Lower lobe of right lung (tissue), 2 donors: Measurements from ENCODE around the gene GABARAPL2. TPM values are rescaled to one million over a fixed set of nuclear protein-coding genes. Genes with fewer than 3 reads are reported as not detected.
A peak's percentile ranks its signal among the peaks of the same experiment; 100 is the strongest.

Experiments
- ATAC-seq, 2 donors: fragments of 200-7000 bp; cut with Tn5 transposase; one replicate each; pipeline ENCODE4 v1.9.1; 2020 to 2022; ENCODE audit warnings: mild to moderate bottlenecking in 2 of 2, moderate library complexity in 2 of 2
- DNase-seq: peaks from one replicate; pipeline ENCODE4 v3.0.0-alpha.2; 2020
- H3K27ac ChIP-seq: fragments of 200-600 bp; one replicate; pipeline ENCODE4 v1.8.0; 2022
- H3K27me3 ChIP-seq: fragments of 200-600 bp; one replicate; pipeline ENCODE4 v1.8.0; 2022; ENCODE audit warnings: low read depth
- H3K36me3 ChIP-seq: fragments of 200-600 bp; one replicate; pipeline ENCODE4 v1.8.0; 2022; ENCODE audit warnings: mild to moderate bottlenecking
- H3K4me1 ChIP-seq: fragments of 200-600 bp; one replicate; pipeline ENCODE4 v1.8.0; 2022
- H3K4me3 ChIP-seq: fragments of 200-600 bp; one replicate; pipeline ENCODE4 v1.8.0; 2022; ENCODE audit warnings: mild to moderate bottlenecking
- H3K9me3 ChIP-seq: fragments of 200-600 bp; one replicate; pipeline ENCODE4 v1.8.0; 2022
- intact Hi-C: fragments of 100-400 bp; cut with DNase I; formaldehyde crosslinking; loops from one replicate; pipeline ENCODE4 v1.11.0; 2022
- long read RNA-seq: library from polyadenylated mRNA; unstranded; transcript quantifications from one replicate; pipeline ENCODE4 v2.0.0, GENCODE V29; 2021
- total RNA-seq: library from RNA; stranded (reverse); fragmentation: NEBNext Ultra II Directional; extraction: Animal tissue kit (Norgen Biotek cat#: 25700); gene quantifications from one replicate; pipeline ENCODE4 v1.2.1, GENCODE V29; 2021
- TF ChIP-seq, protein P1 (sequence below): fragments of 200-600 bp; IDR thresholded peaks from one replicate; pipeline ENCODE4 v1.8.0; 2022; ENCODE audit warnings: antibody characterized with exemption, mild to moderate bottlenecking
- donor health status: DM: no; HTN: yes; CAD: no; lungs with severe emphysema.

Gene GABARAPL2, protein sequence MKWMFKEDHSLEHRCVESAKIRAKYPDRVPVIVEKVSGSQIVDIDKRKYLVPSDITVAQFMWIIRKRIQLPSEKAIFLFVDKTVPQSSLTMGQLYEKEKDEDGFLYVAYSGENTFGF
- 120 TPM for total RNA-seq
- long read RNA-seq, transcript GABARAPL2-201 (4 exons, 1,002 nt), result major isoform, 68 of 74 reads
- long read RNA-seq, partial matches to known transcripts, result 2 of 74 reads
- long read RNA-seq, other reads (novel, unspliced or antisense), result 3 of 74 reads

DNA sequence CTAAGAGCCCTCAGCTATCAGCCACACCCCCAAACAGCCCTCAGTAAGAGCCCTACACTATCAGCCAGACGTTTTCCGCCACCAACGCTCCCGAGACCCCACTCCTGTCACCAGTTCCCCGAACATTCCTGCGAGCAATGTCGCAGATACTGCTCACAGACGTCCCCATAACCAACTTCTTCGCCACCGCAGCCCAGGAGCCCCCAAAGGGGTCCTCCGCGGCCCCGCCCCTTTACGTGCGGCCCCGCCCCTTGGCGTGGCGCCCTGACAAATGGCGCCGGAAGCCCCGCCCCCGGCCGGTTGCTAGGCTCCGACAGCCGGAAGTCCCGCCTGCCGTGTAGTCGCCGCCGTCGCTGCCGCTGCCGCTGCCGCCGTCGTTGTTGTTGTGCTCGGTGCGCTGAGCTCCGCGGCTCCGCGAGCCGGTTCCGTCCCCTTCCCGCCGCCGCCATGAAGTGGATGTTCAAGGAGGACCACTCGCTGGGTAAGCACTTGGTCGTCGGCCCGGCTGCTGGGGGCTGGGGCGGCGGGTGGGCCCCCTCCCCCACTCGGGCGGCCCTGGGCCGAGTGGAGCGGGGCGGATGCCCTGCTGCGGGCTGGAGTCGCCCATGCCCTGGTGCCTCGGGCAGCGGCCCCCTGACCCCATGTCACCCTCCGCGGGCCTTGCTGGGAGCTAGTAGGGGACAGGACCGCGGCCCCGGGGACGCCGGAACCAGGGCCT, at the start of gene GABARAPL2:
GABARAPL2 (plus strand) TSS at position 340 of the 718 bp plus-strand sequence; CDS start at position 448, 108 bp downstream.
- Histone ChIP-seq H3K4me1 (peaks cover 50% of the 10 kb centered on the region), H3K9me3 (no peaks in the 10 kb centered on the region), H3K4me3 (peak within 1 kb of the TSS; percentile 94), H3K27ac (peak within 1 kb of the TSS; percentile 83), H3K27me3 (no peaks in the 10 kb centered on the region), H3K36me3 (peaks cover 37% of the 10 kb centered on the region)
- peak; percentile 91 for DNase-seq
- TF ChIP-seq, protein P1, sequence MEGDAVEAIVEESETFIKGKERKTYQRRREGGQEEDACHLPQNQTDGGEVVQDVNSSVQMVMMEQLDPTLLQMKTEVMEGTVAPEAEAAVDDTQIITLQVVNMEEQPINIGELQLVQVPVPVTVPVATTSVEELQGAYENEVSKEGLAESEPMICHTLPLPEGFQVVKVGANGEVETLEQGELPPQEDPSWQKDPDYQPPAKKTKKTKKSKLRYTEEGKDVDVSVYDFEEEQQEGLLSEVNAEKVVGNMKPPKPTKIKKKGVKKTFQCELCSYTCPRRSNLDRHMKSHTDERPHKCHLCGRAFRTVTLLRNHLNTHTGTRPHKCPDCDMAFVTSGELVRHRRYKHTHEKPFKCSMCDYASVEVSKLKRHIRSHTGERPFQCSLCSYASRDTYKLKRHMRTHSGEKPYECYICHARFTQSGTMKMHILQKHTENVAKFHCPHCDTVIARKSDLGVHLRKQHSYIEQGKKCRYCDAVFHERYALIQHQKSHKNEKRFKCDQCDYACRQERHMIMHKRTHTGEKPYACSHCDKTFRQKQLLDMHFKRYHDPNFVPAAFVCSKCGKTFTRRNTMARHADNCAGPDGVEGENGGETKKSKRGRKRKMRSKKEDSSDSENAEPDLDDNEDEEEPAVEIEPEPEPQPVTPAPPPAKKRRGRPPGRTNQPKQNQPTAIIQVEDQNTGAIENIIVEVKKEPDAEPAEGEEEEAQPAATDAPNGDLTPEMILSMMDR, result no peak
- ATAC-seq, result peak; percentile 95 to 96
- intact Hi-C loops, result no loop called here

DNA sequence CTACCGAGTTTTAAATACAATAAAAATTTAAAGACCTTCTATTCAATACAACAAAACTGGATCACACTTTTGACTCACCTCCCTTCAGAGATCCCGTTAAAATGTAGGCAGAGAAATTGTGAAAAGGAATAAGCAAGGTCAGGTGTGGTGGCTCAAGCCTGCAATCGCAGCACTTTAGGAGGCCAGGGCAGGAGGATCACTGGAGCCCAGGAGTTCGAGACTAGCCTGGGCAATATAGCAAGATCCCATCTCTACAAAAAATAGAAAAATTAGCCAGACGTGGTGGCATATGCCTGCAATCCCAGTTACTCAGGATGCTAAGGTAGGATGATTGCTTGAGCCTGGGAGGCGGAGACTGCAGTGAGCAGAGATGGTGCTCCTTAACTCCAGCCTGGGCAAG, 47.0 kb upstream of the GABARAPL2 start:
- no peak for DNase-seq
- ATAC-seq, result no peak
- intact Hi-C loops, result no loop called here
- no peaks in the 10 kb centered on the region for H3K27me3 ChIP-seq
- no peak overlapping the region for H3K4me3 ChIP-seq
- TF ChIP-seq, protein P1, result no peak
- no peaks in the 10 kb centered on the region for H3K36me3 ChIP-seq
- no peaks in the 10 kb centered on the region for H3K9me3 ChIP-seq
- H3K27ac ChIP-seq, result no peak overlapping the region
- peaks cover 4% of the 10 kb centered on the region for H3K4me1 ChIP-seq

DNA sequence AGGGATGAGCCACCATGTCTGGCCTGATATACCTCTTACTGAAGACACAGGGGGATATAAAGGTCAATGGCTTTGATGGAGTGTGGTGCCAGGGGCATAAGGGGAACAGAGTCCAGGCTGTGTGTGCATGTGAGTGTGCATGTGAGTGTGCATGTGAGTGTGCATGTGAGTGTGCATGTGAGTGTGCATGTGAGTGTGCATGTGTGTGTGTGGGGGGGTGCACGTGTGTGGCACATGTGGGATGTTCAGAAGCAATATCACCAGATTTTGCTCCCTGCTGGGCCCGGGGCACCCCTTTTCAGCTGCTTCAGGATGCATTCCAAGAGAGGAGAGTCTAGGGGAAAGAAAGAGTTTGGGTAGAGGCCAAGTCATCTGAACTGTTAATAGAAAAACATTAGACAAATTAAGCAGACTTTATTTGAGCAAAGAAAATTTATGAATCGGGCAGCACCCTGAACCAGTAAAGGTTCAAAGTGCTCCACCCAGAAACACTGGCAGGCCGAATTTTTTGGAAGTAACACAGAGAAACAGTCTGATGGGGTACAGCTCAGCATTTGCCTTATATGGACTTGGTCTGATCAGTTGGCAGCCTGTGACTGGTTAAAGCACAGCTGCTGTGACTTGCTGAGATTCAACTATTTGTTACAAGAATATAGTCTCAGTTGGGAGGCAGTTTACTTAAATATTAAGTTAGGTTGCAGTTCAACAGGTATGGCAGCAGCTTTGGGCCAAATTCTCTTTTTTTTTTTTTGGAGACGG, 40.0 kb upstream of the GABARAPL2 start:
- intact Hi-C loops, result no loop called here
- DNase-seq (no peak), ATAC-seq (no peak)
- no peaks in the 10 kb centered on the region for H3K36me3 ChIP-seq
- no peaks in the 10 kb centered on the region for H3K27me3 ChIP-seq
- H3K4me3 ChIP-seq, result no peak overlapping the region
- no peaks in the 10 kb centered on the region for H3K9me3 ChIP-seq
- no peaks in the 10 kb centered on the region for H3K4me1 ChIP-seq
- no peak overlapping the region for H3K27ac ChIP-seq
- TF ChIP-seq, protein P1, result no peak

DNA sequence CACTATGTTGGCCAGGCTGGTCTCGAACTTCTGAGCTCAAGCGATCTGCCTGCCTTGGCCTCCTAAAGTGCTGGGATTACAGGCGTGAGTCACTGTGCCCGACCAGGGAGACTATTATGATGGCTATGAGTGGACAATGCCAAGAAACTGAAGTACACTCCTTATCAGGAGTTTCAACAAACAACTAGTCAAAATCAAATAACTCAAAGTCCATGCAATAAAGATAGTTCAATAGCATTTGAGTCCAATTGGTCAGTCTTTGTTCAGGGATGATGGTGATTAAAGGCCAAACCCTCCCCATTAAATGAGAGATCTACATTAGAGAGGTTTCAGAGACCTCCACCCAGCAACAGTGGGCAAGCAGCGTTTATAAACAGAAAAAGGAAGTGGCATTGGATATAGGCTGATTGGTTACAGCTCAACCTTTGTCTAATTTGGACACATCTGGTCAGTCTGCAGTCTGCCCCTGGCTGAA, 38.3 kb upstream of the GABARAPL2 start:
- no peaks in the 10 kb centered on the region for H3K36me3 ChIP-seq
- H3K27ac ChIP-seq, result no peak overlapping the region
- TF ChIP-seq, protein P1, result no peak
- intact Hi-C loops, result no loop called here
- DNase-seq (no peak), ATAC-seq (no peak)
- no peaks in the 10 kb centered on the region for H3K27me3 ChIP-seq
- no peak overlapping the region for H3K4me3 ChIP-seq
- no peaks in the 10 kb centered on the region for H3K4me1 ChIP-seq
- H3K9me3 ChIP-seq, result no peaks in the 10 kb centered on the region

DNA sequence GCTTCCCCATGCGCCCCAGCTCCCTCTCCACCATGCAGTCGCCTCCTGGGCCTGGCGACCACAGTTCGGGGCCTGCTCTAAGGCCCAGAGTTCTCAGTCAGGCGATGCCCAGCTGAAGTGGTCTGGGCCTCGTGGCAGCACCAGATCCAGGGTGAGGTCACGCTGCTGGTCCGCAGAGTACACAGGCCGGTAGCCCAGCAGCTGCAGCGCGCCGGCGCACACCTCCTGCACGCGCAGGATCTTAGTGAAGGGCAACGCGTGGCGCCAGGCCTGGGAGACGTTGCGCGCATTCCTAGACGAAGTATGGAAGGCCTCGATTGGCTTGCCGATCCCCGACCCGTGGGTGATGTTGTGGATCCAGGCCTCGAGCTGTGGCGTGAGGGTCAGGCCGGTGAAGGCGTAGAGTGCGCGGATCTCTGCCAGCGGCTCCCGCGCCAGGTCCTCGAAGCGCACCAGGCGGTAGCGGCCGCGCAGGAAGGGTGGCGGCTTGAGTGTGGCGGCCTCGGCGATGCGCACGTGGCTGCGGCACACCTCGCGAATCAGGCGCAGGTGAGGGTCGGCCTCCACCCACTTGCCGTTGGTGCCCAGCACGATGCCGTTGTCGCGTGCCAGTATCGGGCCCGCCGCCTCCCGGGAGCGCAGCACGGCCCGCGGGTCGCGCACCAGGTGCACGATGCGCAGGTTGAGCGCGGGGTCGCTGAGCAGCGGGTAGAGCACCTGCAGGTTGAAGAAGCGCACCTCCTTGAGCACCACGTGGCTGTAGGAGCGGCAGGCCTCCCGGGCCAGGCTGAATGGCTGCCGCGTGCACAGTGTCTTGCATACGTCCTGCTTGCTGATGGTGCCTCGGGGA, 36.9 kb upstream of the GABARAPL2 start:
- no peak overlapping the region for H3K27ac ChIP-seq
- H3K36me3 ChIP-seq, result no peaks in the 10 kb centered on the region
- H3K4me1 ChIP-seq, result no peaks in the 10 kb centered on the region
- no peak overlapping the region for H3K4me3 ChIP-seq
- no peaks in the 10 kb centered on the region for H3K27me3 ChIP-seq
- TF ChIP-seq, protein P1, result no peak
- intact Hi-C loops, result no loop called here
- ATAC-seq (peak in 1 of 2 donors; percentile 17), DNase-seq (no peak)
- H3K9me3 ChIP-seq, result no peaks in the 10 kb centered on the region
